HG03108 (cell line): ENCODE data around the gene INPP5A.
"Not testable (repeated sequence)": the region's sequence is repeated elsewhere in the genome, so short reads cannot be mapped to it uniquely, and the experiment has no call there.

Source experiments
- ATAC-seq: cut with Tn5 transposase; IDR thresholded peaks from one replicate; pipeline ENCODE4 v1.9.1; 2021; ENCODE audit warnings: moderate library complexity; ENCODE audit not compliant: unreplicated experiment

INPP5A gene

GRCh38 chr10:132593389-132593788 is 55.8 kb downstream of the INPP5A start:
- peak; percentile 62 for ATAC-seq

GRCh38 chr10:132593900-132594876 is 56.6 kb downstream of the INPP5A start:
- peak; percentile 55 for ATAC-seq

- no peak for ATAC-seq
Observed at GRCh38 chr10:132595021-132595420, 57.4 kb downstream of the INPP5A start.

- no peak for ATAC-seq
Observed at GRCh38 chr10:132595854-132596253, 58.3 kb downstream of the INPP5A start.

- ATAC-seq: no peak
Observed at GRCh38 chr10:132596742-132597279, 59.2 kb downstream of the INPP5A start.

GRCh38 chr10:132597654-132598053 is 60.1 kb downstream of the INPP5A start:
- ATAC-seq: no peak

GRCh38 chr10:132599023-132599618 is 61.5 kb downstream of the INPP5A start:
- ATAC-seq: not testable (repeated sequence)

- ATAC-seq: no peak
Observed at GRCh38 chr10:132599732-132600131, 62.1 kb downstream of the INPP5A start.

- ATAC-seq: no peak
Observed at GRCh38 chr10:132600416-132600815, 62.8 kb downstream of the INPP5A start.

- no peak for ATAC-seq
Observed at GRCh38 chr10:132601567-132601966, 64.0 kb downstream of the INPP5A start.

GRCh38 chr10:132602614-132603013 is 65.0 kb downstream of the INPP5A start:
- ATAC-seq: no peak

GRCh38 chr10:132603851-132604533 is 66.4 kb downstream of the INPP5A start:
- no peak for ATAC-seq

- no peak for ATAC-seq
Observed at GRCh38 chr10:132604686-132605085, 67.1 kb downstream of the INPP5A start.

- ATAC-seq: no peak
Observed at GRCh38 chr10:132605390-132605789, 67.8 kb downstream of the INPP5A start.

GRCh38 chr10:132606031-132606491 is 68.5 kb downstream of the INPP5A start:
- no peak for ATAC-seq

- no peak for ATAC-seq
Observed at GRCh38 chr10:132606536-132607316, 69.1 kb downstream of the INPP5A start.

- ATAC-seq: no peak
Observed at GRCh38 chr10:132607491-132607890, 69.9 kb downstream of the INPP5A start.

- ATAC-seq: no peak
Observed at GRCh38 chr10:132607961-132608495, 70.4 kb downstream of the INPP5A start.

GRCh38 chr10:132608511-132609195 is 71.1 kb downstream of the INPP5A start:
- no peak for ATAC-seq

GRCh38 chr10:132609211-132609610 is 71.6 kb downstream of the INPP5A start:
- ATAC-seq: no peak
